GM12801 (cell line): ENCODE data around the gene RPS10.

Experiments used
- TF ChIP-seq, protein P1 (sequence below): IDR thresholded peaks from one replicate; pipeline ENCODE4 v1.5.1; 2011; ENCODE audit warnings: control low read depth; ENCODE audit not compliant: insufficient read length; ENCODE audit errors: extremely low read depth

Gene RPS10

DNA sequence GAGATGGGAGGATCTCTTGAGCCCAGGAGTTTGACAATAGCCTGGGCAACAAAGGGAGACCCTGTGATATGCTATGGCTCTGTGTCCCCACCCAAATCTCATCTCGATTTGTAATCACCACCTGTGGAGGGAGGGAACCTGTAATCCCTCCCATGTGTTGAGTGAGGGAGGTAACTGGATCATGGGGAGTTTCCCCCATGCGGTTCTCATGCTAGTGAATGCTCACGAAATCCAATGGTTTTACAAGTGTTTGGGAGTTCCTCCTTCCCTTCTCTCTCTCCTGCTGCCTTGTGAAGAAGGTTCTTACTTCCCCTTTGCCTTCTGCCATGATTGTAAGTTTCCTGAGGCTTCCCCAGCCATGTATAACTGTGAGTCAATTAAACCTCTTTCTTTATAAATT, 36.8 kb downstream of the RPS10 start:
- TF ChIP-seq, protein P1, sequence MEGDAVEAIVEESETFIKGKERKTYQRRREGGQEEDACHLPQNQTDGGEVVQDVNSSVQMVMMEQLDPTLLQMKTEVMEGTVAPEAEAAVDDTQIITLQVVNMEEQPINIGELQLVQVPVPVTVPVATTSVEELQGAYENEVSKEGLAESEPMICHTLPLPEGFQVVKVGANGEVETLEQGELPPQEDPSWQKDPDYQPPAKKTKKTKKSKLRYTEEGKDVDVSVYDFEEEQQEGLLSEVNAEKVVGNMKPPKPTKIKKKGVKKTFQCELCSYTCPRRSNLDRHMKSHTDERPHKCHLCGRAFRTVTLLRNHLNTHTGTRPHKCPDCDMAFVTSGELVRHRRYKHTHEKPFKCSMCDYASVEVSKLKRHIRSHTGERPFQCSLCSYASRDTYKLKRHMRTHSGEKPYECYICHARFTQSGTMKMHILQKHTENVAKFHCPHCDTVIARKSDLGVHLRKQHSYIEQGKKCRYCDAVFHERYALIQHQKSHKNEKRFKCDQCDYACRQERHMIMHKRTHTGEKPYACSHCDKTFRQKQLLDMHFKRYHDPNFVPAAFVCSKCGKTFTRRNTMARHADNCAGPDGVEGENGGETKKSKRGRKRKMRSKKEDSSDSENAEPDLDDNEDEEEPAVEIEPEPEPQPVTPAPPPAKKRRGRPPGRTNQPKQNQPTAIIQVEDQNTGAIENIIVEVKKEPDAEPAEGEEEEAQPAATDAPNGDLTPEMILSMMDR = no peak

DNA sequence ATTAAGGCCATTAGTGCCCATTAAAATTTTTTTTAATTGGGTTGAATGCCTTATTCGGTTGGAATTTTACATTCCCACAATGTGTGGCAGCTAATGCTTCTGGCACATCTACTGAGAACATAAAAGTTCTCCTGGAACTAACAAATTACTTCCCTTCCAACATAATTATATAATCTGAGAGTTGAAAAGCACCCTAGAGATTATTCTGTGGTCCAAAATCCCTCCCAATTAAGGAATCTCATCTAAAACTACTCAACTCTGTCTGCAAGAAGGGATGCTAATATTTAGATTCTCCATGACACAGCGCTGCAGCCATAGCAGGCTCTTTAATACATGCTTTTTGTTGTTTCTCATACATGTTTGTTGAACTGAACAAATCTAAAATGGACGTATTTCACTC, 37.4 kb downstream of the RPS10 start:
- TF ChIP-seq, protein P1 = no peak

DNA sequence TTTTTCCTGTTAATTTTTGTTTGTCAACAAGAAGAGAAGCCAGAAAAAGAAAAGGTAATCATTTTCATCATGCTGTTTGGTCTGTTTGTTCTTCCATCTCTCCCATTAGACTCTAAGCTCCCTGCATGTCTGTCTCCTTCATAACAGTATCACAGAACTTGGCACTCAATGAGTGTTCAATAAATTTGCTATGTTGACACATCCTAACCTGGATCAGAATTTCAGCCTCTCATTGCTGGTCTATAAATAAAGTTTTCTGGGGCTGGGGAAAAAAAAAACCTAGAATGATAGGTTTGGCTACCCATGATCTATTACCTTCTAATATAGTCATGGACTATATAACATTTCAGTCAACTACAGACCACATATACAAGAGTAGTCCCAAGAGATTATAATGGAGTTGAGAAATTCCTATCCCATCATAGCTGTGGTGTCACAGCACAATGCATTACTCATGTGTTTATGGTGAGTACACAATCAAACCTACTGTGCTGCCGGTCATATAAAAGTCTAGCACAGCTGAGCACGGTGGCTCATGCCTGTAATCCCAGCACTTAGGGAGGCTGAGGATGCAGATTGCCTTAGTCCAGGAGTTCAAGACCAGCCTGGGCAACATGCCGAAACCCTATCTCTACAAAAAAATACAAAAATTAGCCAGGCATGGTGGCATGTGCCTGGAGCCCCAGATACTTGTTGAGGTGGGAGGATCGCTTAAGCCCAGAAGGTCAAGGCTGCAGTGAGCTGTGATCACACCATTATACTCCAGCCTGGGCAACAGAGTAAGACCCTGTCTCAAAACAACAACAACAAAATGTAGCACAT, 39.3 kb downstream of the RPS10 start:
- TF ChIP-seq, protein P1 = no peak

DNA sequence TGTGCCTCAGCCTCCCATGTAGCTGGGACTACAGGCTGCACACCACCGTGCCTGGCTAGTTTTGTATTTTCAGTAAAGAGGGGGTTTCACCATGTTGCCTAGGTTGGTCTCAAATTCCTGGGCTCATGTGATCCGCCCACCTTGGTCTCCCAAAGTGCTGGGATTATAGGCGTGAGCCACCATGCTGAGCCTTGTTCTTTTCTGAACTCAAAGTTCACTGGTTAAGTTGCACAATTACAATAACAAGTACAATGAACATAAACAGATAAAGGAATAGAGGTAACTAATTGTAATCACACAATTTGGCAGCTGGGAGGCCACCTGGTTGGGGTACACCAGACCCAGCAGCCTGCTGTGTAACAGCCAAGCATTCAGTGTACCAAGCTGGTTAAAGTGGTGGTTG, 40.1 kb downstream of the RPS10 start:
- TF ChIP-seq, protein P1 = no peak

DNA sequence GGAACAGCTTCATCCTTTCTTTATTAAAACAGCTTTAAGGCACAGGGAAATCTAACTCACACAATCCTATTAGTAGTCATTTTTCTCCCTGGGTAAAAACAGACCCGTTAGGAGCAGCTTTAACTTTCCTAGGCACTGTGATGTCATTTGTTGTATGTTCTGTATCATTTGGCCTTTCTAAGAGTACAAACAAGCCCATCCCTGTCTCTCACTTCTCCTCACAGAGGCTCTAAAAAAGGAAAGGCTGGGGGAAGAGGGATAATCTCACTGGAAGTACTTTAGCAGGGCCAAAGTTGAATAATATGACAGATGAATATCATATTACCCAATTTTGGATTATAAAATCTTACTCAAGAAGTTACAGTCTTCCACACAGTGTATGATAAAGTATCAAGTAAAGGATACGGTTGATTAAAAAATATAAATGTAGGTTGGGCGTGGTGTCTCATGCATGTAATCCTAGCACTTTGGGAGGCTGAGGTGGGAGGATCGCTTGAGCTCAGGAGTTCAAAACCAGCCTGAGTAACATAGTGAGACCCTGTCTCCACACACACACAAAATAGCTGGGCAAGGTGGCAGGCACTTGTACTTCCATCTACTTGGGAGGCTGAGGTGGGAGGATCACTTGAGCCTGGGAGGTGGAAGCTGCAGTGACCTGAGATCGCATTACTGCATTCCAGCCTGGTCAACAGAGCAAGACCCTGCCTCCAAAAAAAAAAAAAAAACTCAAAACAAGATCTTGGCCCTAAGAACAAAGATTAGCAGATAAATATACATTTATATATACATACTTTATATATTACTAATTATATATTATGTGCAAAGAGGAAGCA, 41.3 kb downstream of the RPS10 start:
- TF ChIP-seq, protein P1 = no peak

GRCh38 chr6:34383656-34384320, 42.1 kb downstream of the RPS10 start:
- TF ChIP-seq, protein P1 = no peak

DNA sequence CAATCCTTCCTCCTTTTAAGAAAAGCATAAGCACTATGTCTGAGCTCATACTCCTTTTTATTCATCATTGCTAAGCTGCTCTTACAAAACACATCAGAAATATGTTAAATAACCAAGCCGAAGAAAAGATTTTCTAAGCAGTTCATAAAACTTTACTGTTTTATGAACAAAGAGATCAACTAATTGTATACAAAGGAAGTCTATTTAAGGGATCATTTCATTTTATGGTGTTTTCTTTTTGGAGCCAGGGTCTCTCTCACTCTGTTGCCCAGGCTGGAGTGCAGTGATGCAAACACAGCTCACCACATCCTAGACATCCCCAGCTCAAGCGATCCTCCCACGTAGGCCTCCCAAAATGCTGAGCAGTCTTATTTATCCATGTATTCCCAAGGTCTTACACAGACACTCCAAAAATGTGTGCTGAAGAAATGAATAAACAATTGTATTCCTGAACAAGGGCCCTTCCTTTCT, 42.7 kb downstream of the RPS10 start:
- TF ChIP-seq, protein P1 = no peak
